ENCODE data around the gene GPC6.

The GPC6 gene

GRCh38 chr13:93951108-93951507 is 724.5 kb downstream of the GPC6 start:
- peak; percentile 26 for DNase-seq

- DNase-seq = no peak
Observed at GRCh38 chr13:93951951-93952350, 725.3 kb downstream of the GPC6 start.

GRCh38 chr13:93953841-93954240 is 727.2 kb downstream of the GPC6 start:
- no peak for DNase-seq

GRCh38 chr13:93955904-93956303 is 729.3 kb downstream of the GPC6 start:
- DNase-seq = no peak

GRCh38 chr13:93956426-93956825 is 729.8 kb downstream of the GPC6 start:
- DNase-seq = no peak

- no peak for DNase-seq
Observed at GRCh38 chr13:93957371-93957770, 730.8 kb downstream of the GPC6 start.

- DNase-seq = no peak
Observed at GRCh38 chr13:93959796-93960533, 733.4 kb downstream of the GPC6 start.

GRCh38 chr13:93963266-93964145 is 736.9 kb downstream of the GPC6 start:
- DNase-seq = peak; percentile 16

GRCh38 chr13:93964146-93964512 is 737.5 kb downstream of the GPC6 start:
- DNase-seq = no peak

GRCh38 chr13:93965587-93965986 is 739.0 kb downstream of the GPC6 start:
- DNase-seq = no peak

- DNase-seq = no peak
Observed at GRCh38 chr13:93966267-93966936, 739.8 kb downstream of the GPC6 start.

- DNase-seq = no peak
Observed at GRCh38 chr13:93967286-93967685, 740.7 kb downstream of the GPC6 start.

- DNase-seq = no peak
Observed at GRCh38 chr13:93975242-93975641, 748.6 kb downstream of the GPC6 start.

- DNase-seq = no peak
Observed at GRCh38 chr13:93976528-93976927, 749.9 kb downstream of the GPC6 start.

- DNase-seq = no peak
Observed at GRCh38 chr13:93977986-93978385, 751.4 kb downstream of the GPC6 start.

- no peak for DNase-seq
Observed at GRCh38 chr13:93981426-93981977, 754.9 kb downstream of the GPC6 start.

- DNase-seq = no peak
Observed at GRCh38 chr13:93982179-93982918, 755.7 kb downstream of the GPC6 start.

GRCh38 chr13:93984052-93984451 is 757.4 kb downstream of the GPC6 start:
- no peak for DNase-seq

- no peak for DNase-seq
Observed at GRCh38 chr13:93984876-93985275, 758.3 kb downstream of the GPC6 start.

GRCh38 chr13:93987458-93987857 is 760.9 kb downstream of the GPC6 start:
- DNase-seq = no peak

- no peak for DNase-seq
Observed at GRCh38 chr13:93991569-93991968, 765.0 kb downstream of the GPC6 start.

GRCh38 chr13:93996481-93996880 is 769.9 kb downstream of the GPC6 start:
- DNase-seq = no peak

GRCh38 chr13:94006296-94006695 is 779.7 kb downstream of the GPC6 start:
- DNase-seq = no peak
